Limb (tissue), 2 donors: ENCODE results near the gene NPIPB5.
"Not testable (repeated sequence)": the region's sequence is repeated elsewhere in the genome, so short reads cannot be mapped to it uniquely, and the experiment has no call there.

Experiments used
- DNase-seq, 2 donors: peaks; one replicate each; pipeline ENCODE4 v3.0.0-alpha.2; 2016; ENCODE audit errors: extremely low spot score in 2 of 2

Gene NPIPB5

DNA sequence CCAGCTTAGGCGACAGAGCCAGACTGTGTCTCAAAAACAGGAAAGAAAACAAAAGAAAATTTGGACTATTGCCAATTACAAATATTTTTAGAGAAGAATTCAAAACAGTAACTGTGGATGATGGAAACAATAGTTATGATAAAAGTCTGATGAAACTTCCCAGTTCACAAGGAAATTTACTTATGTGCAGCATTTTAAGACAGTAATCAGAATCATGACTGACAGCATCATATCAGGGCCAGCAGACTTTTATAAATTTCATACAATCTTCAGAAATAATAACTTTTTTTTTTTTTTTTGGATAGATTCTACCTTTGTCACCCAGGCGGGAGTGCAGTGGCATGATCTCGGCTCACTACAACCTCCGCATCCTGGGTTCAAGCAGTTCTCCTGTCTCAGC is at the start of gene NPIPB5:
Gene NPIPB5 (plus strand): TSS at position 301 of the 400 bp plus-strand sequence. CDS start 2,911 bp downstream, outside the sequence.
- DNase-seq: not testable (repeated sequence)

- not testable (repeated sequence) for DNase-seq
These were observed 41.8 kb upstream of the NPIPB5 start for GRCh38 chr16:22468846-22469245.

GRCh38 chr16:22537996-22538395 is 27.3 kb downstream of the NPIPB5 start:
- not testable (repeated sequence) for DNase-seq

GRCh38 chr16:22544809-22545208 is 34.1 kb downstream of the NPIPB5 start:
- not testable (repeated sequence) for DNase-seq

GRCh38 chr16:22546630-22547029 is 35.9 kb downstream of the NPIPB5 start:
- not testable (repeated sequence) for DNase-seq

GRCh38 chr16:22547170-22547765 is 36.6 kb downstream of the NPIPB5 start:
- DNase-seq: not testable (repeated sequence)

GRCh38 chr16:22549853-22550252 is 39.2 kb downstream of the NPIPB5 start:
- DNase-seq: not testable (repeated sequence)

DNA sequence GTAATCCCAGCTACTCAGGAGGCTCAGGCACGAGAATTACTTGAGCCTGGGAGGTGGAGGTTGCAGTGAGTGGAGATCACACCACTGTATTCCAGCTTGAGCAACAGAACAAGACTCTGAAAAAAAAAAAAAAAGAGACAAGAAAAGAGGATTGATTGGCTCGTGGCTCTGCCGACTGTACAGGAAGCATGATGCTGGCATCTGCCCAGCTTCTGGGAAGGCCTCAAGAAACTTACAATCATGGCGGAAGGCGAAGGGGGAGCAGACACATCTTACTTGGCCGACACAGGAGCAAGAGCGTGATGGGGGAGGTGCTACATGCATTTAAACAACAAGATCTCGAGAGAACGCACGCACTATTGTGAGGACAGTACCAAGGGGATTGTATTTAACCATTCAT is 40.5 kb downstream of the NPIPB5 start:
- DNase-seq: not testable (repeated sequence)

- DNase-seq: not testable (repeated sequence)
These were observed 41.0 kb downstream of the NPIPB5 start for GRCh38 chr16:22551651-22552050.

GRCh38 chr16:22556759-22557158 is 46.1 kb downstream of the NPIPB5 start:
- DNase-seq: not testable (repeated sequence)
